ENCODE results near the gene STAMBP.

STAMBP gene

DNA sequence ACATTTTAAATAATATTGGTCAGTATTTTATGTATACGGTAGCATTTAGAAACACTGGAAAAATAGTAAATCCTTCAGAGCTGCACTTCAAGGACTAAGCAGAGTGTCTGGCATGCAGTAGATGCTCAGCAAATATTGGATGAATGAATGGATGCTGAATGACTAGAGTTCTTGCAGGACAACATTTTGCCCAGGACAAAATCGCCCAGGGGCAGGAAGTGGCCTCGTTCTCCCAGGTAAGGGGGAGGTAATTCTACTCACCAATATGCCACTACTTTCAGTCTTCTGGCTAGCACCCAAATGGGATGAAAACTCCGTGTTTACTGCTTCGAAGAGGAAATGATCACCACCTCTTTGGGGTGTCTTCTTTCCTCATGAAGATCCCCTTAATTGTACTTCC lies 93.9 kb downstream of the STAMBP start:
- DNase-seq (ENCODE audit: extremely low read depth in 1 of 2, low read depth in 1 of 2) = no peak
